ENCODE results near the gene HDAC5.
A peak's percentile ranks its signal among the peaks of the same experiment; 100 is the strongest.

Gene HDAC5

GRCh38 chr17:44123356-44124117 lies at the start of gene HDAC5:
TSS of gene HDAC5 (minus strand) at chr17:44123641. CDS start at chr17:44117515, 6,126 bp downstream.
- peak within 1 kb of the TSS; percentile 89 for H3K4me3 ChIP-seq (ENCODE audit: low read length)
- TF ChIP-seq CTCF (conservative IDR thresholded peaks at IDR 0.05; ENCODE audit: low read length): peak; percentile 57
- peak; percentile 93 for DNase-seq (ENCODE audit: low read depth)

GRCh38 chr17:44171931-44172455 lies 48.6 kb upstream of the HDAC5 start:
- DNase-seq (ENCODE audit: low read depth): no peak
- TF ChIP-seq CTCF (conservative IDR thresholded peaks at IDR 0.05; ENCODE audit: low read length): no peak

GRCh38 chr17:44170499-44171201 lies 47.2 kb upstream of the HDAC5 start, which contains the start of gene ASB16:
TSS of gene ASB16 (plus strand) at chr17:44170704. CDS start at chr17:44170790, 86 bp downstream.
- H3K4me3 ChIP-seq (ENCODE audit: low read length): peak within 1 kb of the TSS; percentile 20; the same call in 1 of the 2 replicates
- DNase-seq (ENCODE audit: low read depth): peak; percentile 25
- TF ChIP-seq CTCF (conservative IDR thresholded peaks at IDR 0.05; ENCODE audit: low read length): no peak

More at GRCh38 chr17:44171931-44172455, 48.6 kb upstream of the HDAC5 start:
- no peak overlapping the region for H3K4me3 ChIP-seq (ENCODE audit: low read length)

GRCh38 chr17:44170135-44170498 lies 46.7 kb upstream of the HDAC5 start:
- no peak for DNase-seq (ENCODE audit: low read depth)
- TF ChIP-seq CTCF (conservative IDR thresholded peaks at IDR 0.05; ENCODE audit: low read length): no peak
- H3K4me3 ChIP-seq (ENCODE audit: low read length): no peak overlapping the region

GRCh38 chr17:44167181-44167861 lies 43.9 kb upstream of the HDAC5 start:
- no peak overlapping the region for H3K4me3 ChIP-seq (ENCODE audit: low read length)
- no peak for TF ChIP-seq CTCF (conservative IDR thresholded peaks at IDR 0.05; ENCODE audit: low read length)
- DNase-seq (ENCODE audit: low read depth): no peak

GRCh38 chr17:44164476-44164875 lies 41.0 kb upstream of the HDAC5 start:
- no peak for DNase-seq (ENCODE audit: low read depth)
- no peak overlapping the region for H3K4me3 ChIP-seq (ENCODE audit: low read length)
- TF ChIP-seq CTCF (conservative IDR thresholded peaks at IDR 0.05; ENCODE audit: low read length): no peak

Measured in AG10803 (cell line).